Measurements from ENCODE around the gene DES. TPM values are rescaled to one million over a fixed set of nuclear protein-coding genes. Genes with fewer than 3 reads are reported as not detected.

DES gene
- total and polyA plus RNA-seq, 2 of the 4 experiments (the other 2 are of a cell fraction): 4.3 to 4.9 TPM

GRCh38 chr2:219447242-219448098, 29.3 kb downstream of the DES start:
- dilution Hi-C loops (cut with HindIII; ENCODE audit: low sequenced_read_pairs, unreplicated experiment): no loop called here
- BruUV-seq (replicated peaks): no TSS peak
- H3K79me1 ChIP-seq (ENCODE audit: low read depth in 1 of 2, low read length in 2 of 2): peaks cover 20 to 50% of the 10 kb centered on the region in 2 experiments
- H2AK5ac ChIP-seq (ENCODE audit: low read depth, low read length): no peak overlapping the region
- H3K9me1 ChIP-seq (ENCODE audit: insufficient read depth, low read length): peaks cover 23% of the 10 kb centered on the region
- H2BK5ac ChIP-seq (ENCODE audit: low read depth, low read length, poor library complexity, severe bottlenecking): no peak overlapping the region
- H2BK20ac ChIP-seq (ENCODE audit: low read depth, low read length): no peak overlapping the region
- H3K4me1 ChIP-seq (ENCODE audit: control insufficient read depth, insufficient read depth, low read length): peaks cover 34% of the 10 kb centered on the region
- H3K56ac ChIP-seq (ENCODE audit: extremely low read depth, insufficient read depth, low read length): no peak overlapping the region
- H4K91ac ChIP-seq (ENCODE audit: insufficient read depth, low read depth, low read length): no peak overlapping the region
- no peak overlapping the region for H3K27ac ChIP-seq (ENCODE audit: insufficient read depth, low read length)
- H3K4me3 ChIP-seq (ENCODE audit: insufficient read depth, low read depth, low read length): no peak overlapping the region
- H3K27me3 ChIP-seq (ENCODE audit: control insufficient read depth, insufficient read depth, low read length): no peaks in the 10 kb centered on the region
- no peak overlapping the region for H2BK15ac ChIP-seq (ENCODE audit: low read depth, low read length)
- no peak overlapping the region for H3K4me2 ChIP-seq (ENCODE audit: low read depth, low read length)
- no peak overlapping the region for H4K5ac ChIP-seq (ENCODE audit: low read depth, low read length)
- H4K8ac ChIP-seq (ENCODE audit: low read depth in 2 of 2, low read length in 2 of 2): no peak overlapping the region
- H3K4ac ChIP-seq (ENCODE audit: low read depth, low read length): no peak overlapping the region
- no peak for TF ChIP-seq CTCF (conservative IDR thresholded peaks at IDR 0.05; ENCODE audit: low read depth, low read length)
- no peak for TF ChIP-seq RCOR1 (IDR thresholded peaks at IDR 0.05; ENCODE audit: insufficient replicate concordance, low read length)
- TF ChIP-seq MAZ (IDR thresholded peaks at IDR 0.05; ENCODE audit: borderline replicate concordance, low read depth, low read length): no peak
- no peak for TF ChIP-seq BHLHE40 (IDR thresholded peaks at IDR 0.05; ENCODE audit: low read depth, low read length)
- no peak for TF ChIP-seq FOS (IDR thresholded peaks at IDR 0.05; ENCODE audit: low read depth, low read length)
- TF ChIP-seq RFX5 (IDR thresholded peaks at IDR 0.05; ENCODE audit: low read depth, low read length): no peak
- no peak for TF ChIP-seq SMC3 (IDR thresholded peaks at IDR 0.05; ENCODE audit: low read depth, low read length)
- TF ChIP-seq ELK1 (IDR thresholded peaks at IDR 0.05; ENCODE audit: borderline replicate concordance, low read depth, low read length): no peak
- no peak for TF ChIP-seq CEBPB (IDR thresholded peaks at IDR 0.05; ENCODE audit: low read depth, low read length)
- TF ChIP-seq POLR2A (IDR thresholded peaks at IDR 0.05; ENCODE audit: low read depth, low read length): no peak
- no peak for TF ChIP-seq NFE2L2 (IDR thresholded peaks at IDR 0.05; ENCODE audit: low read depth, low read length)
- no peak overlapping the region for H3K9ac ChIP-seq (ENCODE audit: low read depth, low read length)
- H3K36me3 ChIP-seq (ENCODE audit: control insufficient read depth, insufficient read depth, low read length): peaks cover 49% of the 10 kb centered on the region
- no peaks in the 10 kb centered on the region; the same call in 1 of the 2 replicates for H4K20me1 ChIP-seq (ENCODE audit: insufficient read depth, low read length)
- H3K14ac ChIP-seq (replicated peaks; ENCODE audit: low read depth, low read length): no peak overlapping the region
- H2AK9ac ChIP-seq (replicated peaks; ENCODE audit: low read depth, low read length, poor library complexity): peak overlapping the region; percentile 17
- WGBS, 2 experiments (ENCODE audit: extremely low coverage in 2 of 2, insufficient read length in 1 of 2): 91% methylated on average over 13 of the region's 23 CpGs; no CpG with 5 or more reads in 1 of the 2 experiments
- H2AFZ ChIP-seq (replicated peaks; ENCODE audit: low read length, poor library complexity): no peak overlapping the region
- ATAC-seq (ENCODE audit: low read depth): no peak
- no peak overlapping the region for H3K18ac ChIP-seq (ENCODE audit: low read depth, low read length)
- POLR2A ChIA-PET (ENCODE audit: unreplicated experiment): no interaction called here
- CTCF ChIA-PET: no interaction called here
- H3K9me3 ChIP-seq (ENCODE audit: control insufficient read depth, insufficient read depth, low read length): no peaks in the 10 kb centered on the region
- DNase-seq: no peak
- H3K23ac ChIP-seq (ENCODE audit: low read depth, low read length): no peak overlapping the region
- in situ Hi-C loops (cut with MboI; ENCODE audit: low sequenced_read_pairs): no loop called here
- intact Hi-C loops (cut with micrococcal nuclease): no loop called here
- H2BK120ac ChIP-seq (ENCODE audit: low read depth, low read length): no peak overlapping the region
